RWPE2 (cell line): ENCODE measurements around the gene SACM1L.

Experiments
- ATAC-seq: fragments of 200-7000 bp; cut with Tn5 transposase; 3 replicates; pipeline ENCODE4 v1.9.1; 2021; ENCODE audit warnings: low read depth
- DNase-seq: peaks from one replicate; pipeline ENCODE4 v3.0.0-alpha.2; 2020; ENCODE audit warnings: low spot score
- H3K27ac ChIP-seq: fragments of 450-650 bp; 2 replicates; pipeline ENCODE4 v1.5.1; 2017; ENCODE audit warnings: mild to moderate bottlenecking; ENCODE audit not compliant: poor library complexity, severe bottlenecking
- H3K27me3 ChIP-seq: fragments of 250-450 bp; sonication (Bioruptor Pico); 2 replicates; pipeline ENCODE4 v1.5.1; 2021; ENCODE audit warnings: mild to moderate bottlenecking, moderate library complexity; ENCODE audit not compliant: insufficient read depth, poor library complexity, severe bottlenecking
- H3K36me3 ChIP-seq: fragments of 250-450 bp; sonication (Bioruptor Pico); 2 replicates; pipeline ENCODE4 v1.5.1; 2020; ENCODE audit warnings: low read depth, mild to moderate bottlenecking, moderate library complexity
- H3K4me1 ChIP-seq: fragments of 250-450 bp; sonication (Bioruptor Pico); 2 replicates; pipeline ENCODE4 v1.5.1; 2021; ENCODE audit warnings: mild to moderate bottlenecking, moderate library complexity; ENCODE audit not compliant: insufficient read depth, poor library complexity, severe bottlenecking
- H3K4me3 ChIP-seq: fragments of 250-450 bp; sonication (Bioruptor Pico); 2 replicates; pipeline ENCODE4 v1.5.1; 2021; ENCODE audit warnings: mild to moderate bottlenecking, moderate library complexity; ENCODE audit not compliant: severe bottlenecking
- H3K9me3 ChIP-seq: fragments of 250-450 bp; sonication (Bioruptor Pico); 2 replicates; pipeline ENCODE4 v1.5.1; 2021; ENCODE audit warnings: mild to moderate bottlenecking, moderate library complexity; ENCODE audit not compliant: severe bottlenecking
- CTCF ChIP-seq: fragments of 450-650 bp; IDR thresholded peaks from one replicate; pipeline ENCODE4 v1.5.1; 2017; ENCODE audit warnings: mild to moderate bottlenecking, moderate library complexity; ENCODE audit not compliant: poor library complexity, severe bottlenecking

SACM1L gene

GRCh38 chr3:45711931-45712330 lies 22.7 kb downstream of the SACM1L start:
- ATAC-seq (no peak), DNase-seq (no peak)
- no peaks in the 10 kb centered on the region for H3K27me3 ChIP-seq
- TF ChIP-seq CTCF, result no peak
- H3K4me3 ChIP-seq, result no peak overlapping the region
- H3K36me3 ChIP-seq, result peaks cover 75% of the 10 kb centered on the region
- H3K4me1 ChIP-seq, result no peaks in the 10 kb centered on the region
- H3K9me3 ChIP-seq, result no peaks in the 10 kb centered on the region
- no peak overlapping the region for H3K27ac ChIP-seq

DNA sequence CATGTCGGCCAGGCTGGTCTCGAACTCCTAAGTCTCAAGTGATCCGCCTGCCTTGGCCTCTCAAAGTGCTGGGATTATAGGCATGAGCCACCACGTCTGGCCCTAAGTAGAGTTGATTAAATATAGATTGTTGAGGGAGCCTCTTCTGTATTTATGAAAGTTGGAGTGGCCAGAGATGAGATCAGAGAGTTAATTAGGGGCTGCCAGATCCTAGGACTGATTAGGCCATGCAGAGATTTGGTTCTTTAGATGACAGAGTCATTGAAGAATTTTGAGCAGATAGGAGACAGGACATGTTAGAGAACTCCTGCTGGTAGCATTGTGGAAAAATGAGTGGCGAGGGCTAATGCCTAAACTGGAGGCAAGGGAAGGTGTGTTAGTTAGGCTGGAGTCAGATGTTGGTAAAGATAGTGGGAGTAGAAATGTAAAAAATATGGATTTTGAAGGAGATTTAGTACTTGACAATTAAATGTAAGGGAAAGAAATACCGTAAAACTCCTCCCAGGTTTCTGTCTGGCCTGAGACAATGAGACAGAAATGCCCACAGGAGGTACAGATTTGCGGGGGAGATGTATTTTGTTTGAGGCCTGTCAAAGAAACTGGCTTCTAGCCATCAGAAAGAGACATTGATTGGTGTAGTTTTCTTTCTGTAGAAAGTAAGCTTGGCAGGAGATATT lies 23.4 kb downstream of the SACM1L start:
- no peak for TF ChIP-seq CTCF
- DNase-seq (no peak), ATAC-seq (no peak)
- Histone ChIP-seq H3K27ac (no peak overlapping the region), H3K9me3 (no peaks in the 10 kb centered on the region), H3K4me3 (no peak overlapping the region), H3K27me3 (no peaks in the 10 kb centered on the region), H3K4me1 (no peaks in the 10 kb centered on the region), H3K36me3 (peaks cover 69% of the 10 kb centered on the region)

DNA sequence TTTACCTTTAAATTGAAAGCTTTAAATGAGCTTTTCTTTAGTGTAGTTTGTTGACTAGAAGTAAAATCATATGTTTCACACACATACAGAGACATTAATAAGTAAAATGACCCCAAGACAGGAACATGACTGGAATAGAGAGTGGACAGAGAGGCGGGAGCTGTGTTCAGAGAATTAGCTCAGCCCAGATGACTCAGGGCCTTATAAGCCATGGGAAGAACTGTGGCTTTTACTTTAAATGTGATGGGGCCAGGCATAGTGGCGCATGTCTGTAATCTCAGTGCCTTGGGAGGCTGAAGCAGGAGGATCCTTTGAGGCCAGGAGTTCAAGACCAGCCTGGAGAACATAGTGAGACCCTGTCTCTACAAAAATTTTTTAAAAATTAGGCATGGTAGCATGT lies 26.7 kb downstream of the SACM1L start:
- H3K4me3 ChIP-seq, result no peak overlapping the region
- H3K27me3 ChIP-seq, result no peaks in the 10 kb centered on the region
- TF ChIP-seq CTCF, result no peak
- H3K36me3 ChIP-seq, result peaks cover 44% of the 10 kb centered on the region
- H3K9me3 ChIP-seq, result no peaks in the 10 kb centered on the region
- DNase-seq (no peak), ATAC-seq (no peak)
- H3K4me1 ChIP-seq, result no peaks in the 10 kb centered on the region
- no peak overlapping the region for H3K27ac ChIP-seq

- Histone ChIP-seq H3K27me3 (no peaks in the 10 kb centered on the region), H3K9me3 (no peaks in the 10 kb centered on the region), H3K4me3 (no peak overlapping the region), H3K4me1 (no peaks in the 10 kb centered on the region), H3K36me3 (peaks cover 41% of the 10 kb centered on the region), H3K27ac (no peak overlapping the region)
- no peak for TF ChIP-seq CTCF
- ATAC-seq (no peak), DNase-seq (no peak)
Observed at GRCh38 chr3:45716790-45717336, 27.7 kb downstream of the SACM1L start.
